OCI-M2 (cell line): Measurements from ENCODE around the gene ABCD2.
"Not testable (repeated sequence)": the region's sequence is repeated elsewhere in the genome, so short reads cannot be mapped to it uniquely, and the experiment has no call there.

Source experiments
- DNase-seq: peaks from one replicate; lab custom pipeline; 2025; ENCODE audit not compliant: unreplicated experiment; lab: John Stamatoyannopoulos, UW

Gene ABCD2

GRCh38 chr12:39613525-39613924 is 6.1 kb downstream of the ABCD2 start:
- no peak for DNase-seq

GRCh38 chr12:39612250-39612649 is 7.4 kb downstream of the ABCD2 start:
- DNase-seq: no peak

- DNase-seq: no peak
Observed at GRCh38 chr12:39611818-39612217, 7.8 kb downstream of the ABCD2 start.

- DNase-seq: no peak
Observed at GRCh38 chr12:39610436-39611025, 9.1 kb downstream of the ABCD2 start.

GRCh38 chr12:39606712-39607423 is 12.7 kb downstream of the ABCD2 start:
- no peak for DNase-seq

- DNase-seq: no peak
Observed at GRCh38 chr12:39605996-39606395, 13.6 kb downstream of the ABCD2 start.

GRCh38 chr12:39605501-39605900 is 14.1 kb downstream of the ABCD2 start:
- no peak for DNase-seq

GRCh38 chr12:39603065-39603464 is 16.5 kb downstream of the ABCD2 start:
- no peak for DNase-seq

GRCh38 chr12:39601951-39602350 is 17.7 kb downstream of the ABCD2 start:
- DNase-seq: not testable (repeated sequence)

- DNase-seq: no peak
Observed at GRCh38 chr12:39595928-39596327, 23.7 kb downstream of the ABCD2 start.

GRCh38 chr12:39592295-39592694 is 27.3 kb downstream of the ABCD2 start:
- DNase-seq: no peak

GRCh38 chr12:39588348-39588747 is 31.3 kb downstream of the ABCD2 start:
- DNase-seq: no peak

- DNase-seq: no peak
Observed at GRCh38 chr12:39587225-39587624, 32.4 kb downstream of the ABCD2 start.

- DNase-seq: no peak
Observed at GRCh38 chr12:39586816-39587215, 32.8 kb downstream of the ABCD2 start.

GRCh38 chr12:39581592-39581991 is 38.0 kb downstream of the ABCD2 start:
- DNase-seq: no peak

- DNase-seq: no peak
Observed at GRCh38 chr12:39575498-39575875, 44.1 kb downstream of the ABCD2 start.

GRCh38 chr12:39574785-39575497 is 44.7 kb downstream of the ABCD2 start:
- DNase-seq: no peak

GRCh38 chr12:39574378-39574777 is 45.2 kb downstream of the ABCD2 start:
- DNase-seq: no peak

GRCh38 chr12:39573971-39574370 is 45.6 kb downstream of the ABCD2 start:
- no peak for DNase-seq

- DNase-seq: no peak
Observed at GRCh38 chr12:39572551-39572950, 47.1 kb downstream of the ABCD2 start.

GRCh38 chr12:39571351-39571750 is 48.3 kb downstream of the ABCD2 start:
- DNase-seq: no peak

- DNase-seq: no peak
Observed at GRCh38 chr12:39553476-39553875, 66.1 kb downstream of the ABCD2 start.
